Endothelial cell (in vitro differentiated cells): ENCODE measurements around the gene TRIM28. TPM values are rescaled to one million over a fixed set of nuclear protein-coding genes. Genes with fewer than 3 reads are reported as not detected.
A peak's percentile ranks its signal among the peaks of the same experiment; 100 is the strongest.

Source experiments
- DNase-seq: peaks from one replicate; pipeline ENCODE4 v3.0.0; 2021; ENCODE audit warnings: low spot score
- H3K27ac Mint-ChIP-seq: one replicate; pipeline ENCODE4 v1.8.0; 2021; ENCODE audit warnings: mixed read lengths, inconsistent platforms; ENCODE audit not compliant: unreplicated experiment
- H3K27me3 Mint-ChIP-seq: one replicate; pipeline ENCODE4 v1.8.0; 2021; ENCODE audit warnings: mild to moderate bottlenecking, moderate library complexity, mixed read lengths, inconsistent platforms; ENCODE audit not compliant: unreplicated experiment
- H3K36me3 Mint-ChIP-seq: one replicate; pipeline ENCODE4 v1.8.0; 2021; ENCODE audit warnings: mild to moderate bottlenecking, low read depth, mixed read lengths, inconsistent platforms; ENCODE audit not compliant: unreplicated experiment
- H3K4me1 Mint-ChIP-seq: one replicate; pipeline ENCODE4 v1.8.0; 2021; ENCODE audit warnings: mild to moderate bottlenecking, mixed read lengths, inconsistent platforms; ENCODE audit not compliant: unreplicated experiment
- H3K4me3 Mint-ChIP-seq: one replicate; pipeline ENCODE4 v1.8.0; 2021; ENCODE audit warnings: mild to moderate bottlenecking, mixed read lengths, inconsistent platforms; ENCODE audit not compliant: unreplicated experiment
- H3K9me3 Mint-ChIP-seq: one replicate; pipeline ENCODE4 v1.8.0; 2021; ENCODE audit warnings: mixed read lengths, inconsistent platforms; ENCODE audit not compliant: unreplicated experiment
- total RNA-seq: library from RNA; stranded (reverse); fragmentation: NEBNext Ultra II Directional; extraction: Animal tissue kit (Norgen Biotek cat#: 25700); gene quantifications from one replicate; pipeline ENCODE4 v1.2.1, GENCODE V29; 2021; ENCODE audit not compliant: unreplicated experiment
- TF ChIP-seq, protein P1 (sequence below): fragments of 200-600 bp; sonication (generic); IDR thresholded peaks from one replicate; pipeline ENCODE4 v1.5.0; 2021; ENCODE audit warnings: antibody characterized with exemption; ENCODE audit not compliant: unreplicated experiment

Gene TRIM28
- total RNA-seq, 1 donor from 2014 or later, result 457 TPM

DNA sequence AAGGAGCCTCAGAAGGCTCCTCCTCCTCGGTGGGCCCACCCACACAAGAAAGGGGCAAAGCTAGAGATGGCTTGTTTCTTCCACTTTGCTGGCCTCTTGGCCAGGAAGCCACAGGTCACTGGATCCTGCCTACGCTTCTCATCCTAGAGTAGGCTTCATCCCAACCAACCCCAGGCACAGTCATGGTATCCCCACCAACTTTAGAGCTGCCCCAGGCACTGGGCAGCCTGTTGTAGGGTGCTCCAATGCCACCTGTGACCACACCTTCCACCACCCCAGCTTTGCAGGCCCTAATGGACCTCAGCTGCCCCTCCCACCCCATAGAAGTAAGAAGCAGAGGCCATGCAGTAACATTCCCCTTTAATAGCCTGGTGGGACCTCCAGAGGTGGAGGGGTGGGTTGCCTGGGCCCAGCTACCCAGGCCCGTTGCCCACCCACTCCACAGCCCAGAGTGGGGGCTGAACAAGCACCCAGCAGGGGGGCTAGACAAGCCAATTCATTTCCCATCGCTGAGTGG, 11.6 kb downstream of the TRIM28 start:
- Mint-ChIP-seq H3K4me1 (peaks cover 33% of the 10 kb centered on the region), H3K27me3 (peaks cover 25% of the 10 kb centered on the region), H3K27ac (peak overlapping the region; percentile 97), H3K4me3 (peak overlapping the region; percentile 92), H3K9me3 (no peaks in the 10 kb centered on the region), H3K36me3 (peaks cover 44% of the 10 kb centered on the region)
- TF ChIP-seq, protein P1, sequence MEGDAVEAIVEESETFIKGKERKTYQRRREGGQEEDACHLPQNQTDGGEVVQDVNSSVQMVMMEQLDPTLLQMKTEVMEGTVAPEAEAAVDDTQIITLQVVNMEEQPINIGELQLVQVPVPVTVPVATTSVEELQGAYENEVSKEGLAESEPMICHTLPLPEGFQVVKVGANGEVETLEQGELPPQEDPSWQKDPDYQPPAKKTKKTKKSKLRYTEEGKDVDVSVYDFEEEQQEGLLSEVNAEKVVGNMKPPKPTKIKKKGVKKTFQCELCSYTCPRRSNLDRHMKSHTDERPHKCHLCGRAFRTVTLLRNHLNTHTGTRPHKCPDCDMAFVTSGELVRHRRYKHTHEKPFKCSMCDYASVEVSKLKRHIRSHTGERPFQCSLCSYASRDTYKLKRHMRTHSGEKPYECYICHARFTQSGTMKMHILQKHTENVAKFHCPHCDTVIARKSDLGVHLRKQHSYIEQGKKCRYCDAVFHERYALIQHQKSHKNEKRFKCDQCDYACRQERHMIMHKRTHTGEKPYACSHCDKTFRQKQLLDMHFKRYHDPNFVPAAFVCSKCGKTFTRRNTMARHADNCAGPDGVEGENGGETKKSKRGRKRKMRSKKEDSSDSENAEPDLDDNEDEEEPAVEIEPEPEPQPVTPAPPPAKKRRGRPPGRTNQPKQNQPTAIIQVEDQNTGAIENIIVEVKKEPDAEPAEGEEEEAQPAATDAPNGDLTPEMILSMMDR, result no peak
- no peak for DNase-seq

DNA sequence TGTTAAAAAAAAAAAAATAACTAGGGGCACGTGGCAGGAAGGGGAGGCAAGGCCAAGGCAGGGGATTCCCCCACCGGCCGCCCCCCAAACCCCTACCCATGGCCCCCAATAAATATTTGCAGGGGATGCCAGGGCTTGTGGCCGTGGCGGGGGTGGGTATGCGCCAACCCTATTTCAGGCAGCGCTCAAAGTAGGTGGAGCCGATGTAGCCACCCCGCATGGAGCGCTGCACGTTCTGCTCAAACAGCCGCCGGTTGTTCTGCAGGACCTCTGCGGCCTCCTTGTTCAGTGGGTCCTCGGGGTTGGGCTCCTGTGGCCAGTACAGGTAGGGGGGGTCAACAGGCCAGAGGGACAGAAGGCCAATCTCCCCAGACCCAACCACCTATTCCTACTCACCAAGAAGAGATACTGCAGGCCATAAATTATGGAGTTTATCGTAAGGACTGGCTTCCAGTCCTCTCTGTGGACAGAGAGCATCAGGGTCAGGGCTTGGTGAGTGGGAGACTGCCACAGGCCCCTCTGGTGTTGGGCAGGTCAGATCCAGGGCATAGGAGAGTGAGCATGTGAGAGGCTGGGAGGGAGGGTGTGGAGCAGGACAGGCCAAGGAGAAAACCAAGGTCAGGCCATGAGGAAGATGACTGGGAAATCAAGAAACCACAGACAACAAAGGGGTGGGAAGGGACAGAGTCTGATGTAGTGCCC, 12.2 kb downstream of the TRIM28 start:
- Mint-ChIP-seq H3K9me3 (no peaks in the 10 kb centered on the region), H3K4me1 (peaks cover 34% of the 10 kb centered on the region), H3K27ac (peak overlapping the region; percentile 70), H3K4me3 (peak overlapping the region; percentile 98), H3K27me3 (peaks cover 25% of the 10 kb centered on the region), H3K36me3 (peaks cover 42% of the 10 kb centered on the region)
- DNase-seq, result no peak
- TF ChIP-seq, protein P1, result no peak

DNA sequence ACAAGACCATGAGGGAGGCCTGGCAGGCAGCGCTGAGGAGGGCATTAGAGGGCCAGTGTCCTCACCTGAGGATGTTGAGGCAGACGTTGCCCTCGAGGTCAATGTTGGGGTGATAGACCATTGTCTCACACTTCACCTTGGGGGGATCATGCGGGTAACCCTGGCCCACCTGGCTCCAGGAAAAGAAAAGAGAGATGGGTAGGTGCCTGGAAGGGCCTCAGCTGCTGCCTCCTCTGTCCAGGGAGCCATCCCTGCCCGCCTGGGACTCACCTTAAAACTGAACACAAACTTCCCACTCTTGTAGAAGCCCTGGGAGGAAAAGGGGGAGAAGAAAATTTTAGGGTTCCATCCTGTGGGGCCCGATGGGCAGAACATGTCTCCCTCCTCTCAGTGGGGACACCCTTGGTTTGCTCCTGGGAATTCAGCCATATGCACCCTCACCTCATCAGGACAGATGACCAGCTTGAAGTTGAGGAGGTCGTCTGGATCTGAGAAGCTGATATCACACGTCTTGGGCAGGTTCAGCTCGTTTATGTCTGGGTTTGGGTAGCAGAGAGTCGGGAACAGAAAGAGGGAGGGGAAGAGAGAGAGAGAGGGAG, 12.9 kb downstream of the TRIM28 start:
- Mint-ChIP-seq H3K4me1 (peaks cover 34% of the 10 kb centered on the region), H3K9me3 (no peaks in the 10 kb centered on the region), H3K27me3 (peaks cover 25% of the 10 kb centered on the region), H3K27ac (peak overlapping the region; percentile 70), H3K36me3 (peaks cover 41% of the 10 kb centered on the region), H3K4me3 (peak overlapping the region; percentile 98)
- no peak for DNase-seq
- TF ChIP-seq, protein P1, result no peak

DNA sequence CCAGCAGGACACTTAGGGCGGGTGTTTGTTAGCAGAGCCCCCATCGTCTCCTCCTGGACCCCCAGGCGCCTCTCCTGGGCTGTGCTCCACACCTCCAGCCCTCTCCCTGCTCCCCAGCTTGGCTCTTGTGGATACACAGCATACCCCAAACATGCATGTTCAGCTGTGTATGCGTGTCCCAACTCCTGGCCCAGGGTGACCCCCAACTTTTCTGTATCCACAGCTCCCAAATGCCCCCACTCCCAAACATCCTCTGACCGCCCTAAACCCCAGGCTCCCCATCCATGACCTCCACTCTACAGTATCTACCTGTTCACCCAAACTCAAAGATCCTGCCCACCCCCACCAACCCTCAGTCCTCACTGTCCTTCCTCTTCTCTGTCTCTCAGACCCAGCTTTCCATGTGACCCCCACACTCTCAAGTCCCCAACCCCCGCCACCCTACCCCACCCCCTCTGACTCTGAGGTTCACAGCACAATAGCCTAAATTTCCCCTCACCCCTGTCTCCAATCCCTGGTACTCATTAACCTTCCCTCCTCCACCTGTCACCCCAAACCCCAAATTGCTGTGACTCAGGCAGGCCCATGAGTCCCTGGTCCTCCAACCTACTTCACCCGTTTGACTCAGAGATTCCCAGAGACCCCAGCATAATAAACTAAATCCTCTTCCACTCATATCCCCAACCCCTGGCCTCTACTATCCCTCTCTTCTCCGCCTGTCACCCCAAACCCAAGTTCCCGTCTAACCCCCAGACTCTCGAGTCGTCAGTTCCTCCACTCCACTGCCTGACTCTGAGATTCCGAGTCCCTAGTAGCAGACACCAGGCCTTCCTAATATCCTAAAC, 13.6 kb downstream of the TRIM28 start:
- H3K4me1 Mint-ChIP-seq, result peaks cover 34% of the 10 kb centered on the region
- peaks cover 25% of the 10 kb centered on the region for H3K27me3 Mint-ChIP-seq
- H3K27ac Mint-ChIP-seq, result peak overlapping the region; percentile 89
- H3K4me3 Mint-ChIP-seq, result peak overlapping the region; percentile 98
- no peaks in the 10 kb centered on the region for H3K9me3 Mint-ChIP-seq
- peaks cover 35% of the 10 kb centered on the region for H3K36me3 Mint-ChIP-seq
- TF ChIP-seq, protein P1, result no peak
- DNase-seq, result no peak
